ENCODE data around the gene IRF3.
"Not testable (repeated sequence)": the region's sequence is repeated elsewhere in the genome, so short reads cannot be mapped to it uniquely, and the experiment has no call there.

IRF3 gene

DNA sequence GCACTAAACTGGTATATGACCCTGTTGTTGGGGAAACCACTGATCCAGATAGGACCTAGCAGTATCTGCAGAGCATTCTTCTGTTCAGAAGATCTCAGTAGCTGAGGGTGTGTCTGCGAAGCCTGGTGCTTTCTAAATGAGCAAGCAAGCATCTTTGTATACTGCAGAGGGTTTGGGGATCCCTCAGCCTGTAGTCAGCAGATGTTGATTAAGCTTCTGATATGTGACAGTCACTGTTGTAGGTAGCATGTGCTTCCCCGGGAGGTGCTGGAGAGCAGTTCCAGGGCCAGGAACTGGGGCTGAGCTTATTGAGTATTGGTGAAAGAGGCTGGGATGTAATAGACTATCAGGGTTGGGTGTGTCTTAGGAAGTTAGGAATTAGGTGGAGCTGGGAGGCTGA, 22.2 kb downstream of the IRF3 start:
- no peak for DNase-seq (ENCODE audit: low read depth)

DNA sequence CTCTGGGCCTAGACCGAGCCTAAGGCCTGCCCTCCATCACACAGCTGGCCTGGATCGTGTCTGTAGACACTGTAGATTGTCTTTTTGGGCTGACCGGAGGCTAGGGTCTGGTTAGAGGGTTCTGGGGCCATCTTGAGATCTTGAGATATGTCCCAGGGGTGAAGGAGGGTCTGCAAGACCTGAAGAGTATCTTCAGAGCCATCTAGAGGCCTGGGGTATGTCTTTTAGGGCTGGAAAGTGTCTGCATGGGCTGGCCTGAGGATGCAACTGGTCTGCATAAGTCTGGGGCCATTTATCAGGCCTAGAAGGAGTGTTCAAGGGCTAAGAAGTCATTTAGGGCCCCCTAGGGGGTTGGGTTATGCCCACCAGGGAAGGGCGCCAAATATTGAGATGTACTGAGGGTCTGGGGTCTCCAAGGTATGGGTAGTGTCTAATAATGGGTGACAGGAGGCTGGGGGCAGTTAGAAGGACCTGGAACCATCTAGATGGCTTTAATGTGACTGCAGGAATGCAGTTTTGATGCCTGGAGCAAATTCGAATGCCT, 23.1 kb downstream of the IRF3 start:
- DNase-seq (ENCODE audit: low read depth), result no peak

DNA sequence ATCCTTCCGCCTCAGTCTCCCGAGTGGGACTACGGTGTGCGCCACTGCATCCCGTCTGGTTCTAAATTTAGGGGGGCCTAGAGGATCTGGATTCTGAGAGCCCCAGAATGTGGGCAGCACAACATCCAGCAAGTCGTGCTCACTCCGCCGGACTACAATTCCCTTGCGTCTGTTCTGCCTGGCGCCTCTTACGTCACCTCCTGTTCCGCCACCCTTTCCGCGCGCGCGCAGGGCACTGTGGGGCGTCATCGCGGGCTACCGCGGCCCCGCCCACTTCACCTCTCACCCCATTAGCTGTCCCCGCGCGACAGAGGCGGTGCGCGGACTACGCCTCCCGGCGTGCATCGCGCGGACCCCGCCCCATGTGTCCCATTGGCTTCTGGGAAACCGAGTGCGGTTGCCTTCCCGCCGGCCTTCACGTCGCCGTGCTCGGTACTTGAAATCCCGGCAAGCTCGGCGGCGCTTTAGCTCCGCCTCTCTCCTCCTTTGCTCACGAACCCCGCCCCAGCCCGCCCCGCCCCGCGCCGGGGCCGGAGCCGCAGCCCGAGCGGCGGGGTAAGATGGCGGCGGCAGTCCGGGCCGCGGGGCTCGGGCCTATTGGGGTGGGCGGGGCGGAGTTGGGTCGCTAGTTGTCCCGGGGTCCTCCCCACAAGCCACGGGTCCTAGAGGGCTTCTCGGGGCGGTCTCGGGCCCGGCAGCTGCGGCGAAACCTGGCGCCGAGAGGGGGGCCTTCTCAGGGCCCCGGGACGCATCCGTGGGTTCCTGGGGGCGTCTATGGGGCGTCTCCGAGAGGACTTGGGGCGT, 23.8 kb downstream of the IRF3 start, which contains the start of gene SCAF1:
Gene SCAF1, plus strand, starts transcription at position 522 of the 804 bp plus-strand sequence. CDS start 2,818 bp downstream, outside the sequence.
- peak; percentile 99 for DNase-seq (ENCODE audit: low read depth)

DNA sequence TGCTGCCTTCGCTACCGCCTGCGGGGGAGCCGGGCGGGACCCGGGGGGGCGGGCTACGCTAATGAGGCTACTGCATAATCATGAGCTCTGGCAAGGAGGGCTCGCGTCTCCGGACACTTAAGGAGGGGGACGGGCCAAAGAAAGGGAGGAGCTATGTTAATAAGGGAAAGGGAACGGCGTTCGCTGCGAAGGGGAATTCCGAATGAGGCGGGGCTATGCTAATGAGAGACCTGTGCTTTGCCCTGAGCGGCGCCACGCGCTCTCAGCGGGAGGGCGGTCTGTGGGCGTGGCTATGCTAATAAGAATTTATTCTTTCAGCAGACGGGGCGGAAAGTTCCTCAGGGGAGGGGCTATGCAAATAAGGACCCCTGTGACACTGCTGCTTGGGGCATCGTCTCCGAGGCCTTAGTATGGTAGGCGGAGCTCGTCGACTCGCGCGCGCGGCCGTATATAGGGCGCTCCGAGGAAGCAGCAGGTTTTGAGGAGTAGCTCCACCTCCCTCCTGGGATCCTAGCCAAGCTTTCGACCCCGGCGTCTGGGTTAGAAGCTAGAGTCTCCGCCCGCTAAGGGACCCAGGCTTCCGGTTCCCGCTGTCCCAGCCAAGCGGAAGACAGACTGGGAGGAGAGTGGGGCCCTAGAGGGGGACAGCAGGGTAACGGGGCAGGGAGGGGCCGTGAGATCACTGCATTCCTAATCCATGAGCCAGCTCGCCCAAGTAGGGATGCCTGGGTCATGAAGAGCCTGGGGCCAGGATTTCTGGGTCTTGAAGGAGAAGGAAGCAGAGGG, 25.4 kb downstream of the IRF3 start, which contains the start of gene RRAS:
Gene RRAS, minus strand, starts transcription at position 31 of the 786 bp plus-strand sequence. CDS start 45 bp downstream, outside the sequence.
- peak; percentile 100 for DNase-seq (ENCODE audit: low read depth)

DNA sequence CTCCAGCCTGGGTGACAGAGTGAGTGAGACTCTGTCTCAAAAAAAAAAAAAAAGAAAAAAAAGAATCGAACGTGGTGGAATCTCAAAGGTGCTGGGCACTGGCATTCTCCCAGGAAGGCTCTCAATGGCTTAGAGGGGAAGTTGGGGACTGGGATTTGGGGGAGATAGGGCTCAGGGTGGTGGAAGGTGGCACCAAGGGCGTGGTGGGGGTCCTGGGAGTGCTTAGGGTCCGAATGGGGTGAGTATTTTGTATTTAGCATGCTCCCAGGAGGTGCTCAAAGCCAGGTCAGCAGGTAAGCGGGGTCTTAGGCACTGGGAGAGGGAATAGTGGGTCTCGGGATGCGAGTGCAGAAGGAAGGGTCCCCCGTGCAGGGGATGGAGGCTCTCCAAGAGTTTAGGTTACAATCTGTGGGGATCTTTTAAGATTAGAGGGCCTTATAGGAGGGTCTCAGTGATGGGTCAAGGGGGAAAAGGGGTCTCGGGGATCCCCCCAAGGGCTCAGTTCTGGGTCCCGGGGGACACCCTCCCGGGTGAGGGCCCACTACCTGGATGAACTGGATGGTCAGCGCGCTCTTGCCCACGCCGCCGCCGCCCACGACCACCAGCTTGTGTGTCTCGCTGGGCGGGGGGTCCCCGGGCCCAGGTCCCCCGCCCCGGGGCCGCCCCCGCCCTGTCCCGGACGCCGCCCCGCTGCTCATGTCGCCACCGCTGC, 26.1 kb downstream of the IRF3 start:
- no peak for DNase-seq (ENCODE audit: low read depth)

DNA sequence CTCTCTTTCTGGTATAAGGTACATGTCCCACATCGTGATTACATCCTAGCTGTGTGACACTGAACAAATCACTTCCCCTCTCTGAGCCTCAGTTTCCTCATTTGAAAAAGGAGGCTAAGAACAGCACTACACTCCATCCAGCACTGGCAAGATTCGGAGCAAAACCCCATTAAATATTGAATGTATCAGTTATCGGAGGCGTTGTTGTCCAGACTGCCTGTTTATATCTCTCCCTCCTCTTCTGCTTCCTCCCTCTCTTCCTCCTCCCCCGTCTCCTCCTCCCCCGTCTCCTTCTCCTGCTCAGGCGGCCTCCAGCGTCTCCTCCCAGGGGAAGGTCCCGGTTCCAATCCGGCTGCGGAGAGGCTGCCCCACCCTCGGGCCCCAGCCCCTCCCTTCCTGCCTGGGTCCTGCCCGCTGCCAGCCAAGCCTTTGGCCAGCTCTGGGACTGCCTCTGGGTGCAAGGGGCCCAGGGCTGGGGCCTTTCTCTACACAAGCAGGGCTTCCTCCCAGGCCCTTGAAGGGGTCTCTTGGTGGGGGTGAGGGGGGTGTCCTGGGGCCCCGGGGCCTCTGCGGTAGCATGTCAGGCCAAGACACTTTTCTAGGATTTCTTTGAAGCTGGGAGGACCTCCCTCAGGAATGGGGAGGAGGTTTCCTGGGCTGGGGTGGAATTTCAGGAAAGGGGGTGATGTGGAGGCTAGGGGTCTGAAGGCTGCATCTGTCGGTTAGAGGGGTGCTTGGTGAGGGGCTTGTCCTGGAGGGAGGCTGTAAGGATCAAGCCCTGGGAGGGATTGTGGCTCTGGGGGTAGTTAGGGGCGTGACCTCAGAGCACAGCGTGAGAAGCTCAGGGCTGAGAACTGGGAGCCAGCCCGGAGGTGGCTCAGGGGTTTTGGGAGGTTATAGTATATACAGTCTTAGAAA, 27.6 kb downstream of the IRF3 start:
- DNase-seq (ENCODE audit: low read depth), result no peak

DNA sequence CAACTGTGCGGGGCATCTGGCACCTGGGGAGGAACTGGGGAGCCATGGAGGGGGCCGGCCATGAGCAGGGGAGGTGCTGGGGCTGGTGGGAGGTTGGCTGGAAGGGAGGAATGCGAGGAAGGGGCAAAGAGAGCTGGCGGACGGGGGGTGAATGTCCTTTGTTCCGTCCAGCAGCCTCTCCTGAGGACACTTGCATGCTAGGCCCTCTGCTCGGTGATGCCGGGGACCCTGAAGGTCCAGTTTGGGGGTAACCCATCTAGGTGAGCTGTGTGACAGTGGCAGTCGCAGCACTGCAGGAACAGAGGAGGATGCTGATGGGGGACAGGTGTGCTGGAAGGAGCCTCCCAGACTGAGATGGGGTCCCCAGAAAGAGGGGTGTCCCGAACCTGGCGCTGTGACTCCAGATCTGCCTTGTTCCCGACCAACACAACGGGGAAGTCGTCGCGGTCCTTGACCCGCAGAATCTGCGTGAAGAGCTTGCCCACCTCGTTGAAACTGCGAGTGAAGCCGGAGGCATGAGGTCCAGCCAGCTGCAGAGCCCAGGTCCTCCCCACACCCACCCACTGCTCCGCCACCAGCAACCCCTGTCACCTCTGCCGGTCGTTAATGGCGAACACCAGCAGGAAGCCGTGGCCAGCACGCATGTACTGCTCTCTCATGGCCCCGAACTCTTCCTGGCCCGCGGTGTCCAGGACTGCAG, 29.3 kb downstream of the IRF3 start:
- no peak for DNase-seq (ENCODE audit: low read depth)

DNA sequence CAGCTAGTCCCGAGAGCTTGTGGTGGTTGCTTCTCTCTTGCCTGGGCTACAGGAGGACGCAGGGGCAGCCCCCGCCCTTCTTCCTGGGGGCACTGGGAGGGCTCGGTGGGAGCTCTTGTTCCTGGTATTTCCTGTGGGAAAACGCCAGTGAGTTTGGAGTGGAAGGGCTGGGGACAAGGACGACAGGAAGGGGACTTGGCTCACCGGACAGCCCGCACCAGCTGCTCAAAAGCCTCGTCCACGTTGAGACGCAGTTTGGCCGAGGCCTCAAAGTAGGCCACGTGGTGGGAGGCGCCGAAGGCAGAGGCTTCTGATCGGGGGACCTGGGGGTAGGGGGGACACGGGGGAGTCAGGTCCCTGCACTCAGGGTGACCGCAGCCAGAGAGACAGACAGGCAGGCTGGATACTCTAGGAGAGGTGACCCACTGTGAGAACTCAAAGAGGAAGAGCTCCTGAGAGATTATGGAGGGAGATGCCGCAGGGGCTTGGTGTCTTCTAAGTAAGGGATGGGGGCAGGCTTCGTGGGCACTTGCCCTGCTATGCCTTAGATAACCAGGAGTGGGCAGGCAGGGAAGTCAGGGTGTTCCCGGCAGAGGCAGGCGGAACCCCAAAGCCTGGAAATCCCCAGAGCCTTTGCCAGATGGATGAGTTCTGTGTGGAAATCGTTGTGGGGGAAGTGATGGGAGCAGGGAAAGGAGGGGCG, 30.0 kb downstream of the IRF3 start:
- no peak for DNase-seq (ENCODE audit: low read depth)

DNA sequence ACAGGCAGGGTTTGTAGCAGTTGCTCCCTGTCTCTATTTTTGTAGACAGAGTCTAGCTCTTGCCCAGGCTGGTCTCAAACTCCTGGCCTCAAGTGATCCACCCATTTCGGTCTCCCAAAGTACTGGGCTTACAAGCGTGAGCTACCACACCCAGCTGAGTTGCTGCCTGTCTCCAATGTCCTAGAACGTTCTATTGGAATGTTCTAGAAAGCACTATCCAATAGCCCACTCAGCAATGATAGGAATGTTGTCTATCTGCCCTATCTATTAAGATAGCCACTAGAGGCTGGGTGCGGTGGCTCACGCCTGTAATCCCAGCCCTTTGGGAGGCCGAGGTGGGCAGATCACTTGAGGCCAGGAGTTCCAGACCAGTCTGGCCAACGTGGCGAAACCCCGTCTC, 32.4 kb downstream of the IRF3 start:
- not testable (repeated sequence) for DNase-seq (ENCODE audit: low read depth)

DNA sequence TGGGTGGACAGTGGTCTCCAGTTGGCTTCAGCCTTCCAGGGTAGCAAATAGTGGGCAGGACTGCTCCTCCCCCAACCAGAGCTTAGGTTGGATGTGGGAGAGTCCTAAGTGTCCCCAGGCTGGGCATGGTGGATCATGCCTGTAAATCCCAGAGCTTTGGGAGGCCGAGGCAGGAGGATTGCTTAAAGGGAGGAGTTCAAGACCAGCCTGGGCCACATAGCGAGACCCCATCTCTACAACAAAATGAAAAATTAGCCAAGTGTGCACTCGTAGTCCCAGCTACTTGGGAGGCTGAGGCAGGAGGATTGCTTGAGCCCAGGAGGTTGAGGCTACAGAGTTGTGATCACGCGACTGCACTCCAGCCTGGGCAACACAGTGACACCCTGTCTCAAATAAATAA, 33.1 kb downstream of the IRF3 start:
- DNase-seq (ENCODE audit: low read depth), result no peak

DNA sequence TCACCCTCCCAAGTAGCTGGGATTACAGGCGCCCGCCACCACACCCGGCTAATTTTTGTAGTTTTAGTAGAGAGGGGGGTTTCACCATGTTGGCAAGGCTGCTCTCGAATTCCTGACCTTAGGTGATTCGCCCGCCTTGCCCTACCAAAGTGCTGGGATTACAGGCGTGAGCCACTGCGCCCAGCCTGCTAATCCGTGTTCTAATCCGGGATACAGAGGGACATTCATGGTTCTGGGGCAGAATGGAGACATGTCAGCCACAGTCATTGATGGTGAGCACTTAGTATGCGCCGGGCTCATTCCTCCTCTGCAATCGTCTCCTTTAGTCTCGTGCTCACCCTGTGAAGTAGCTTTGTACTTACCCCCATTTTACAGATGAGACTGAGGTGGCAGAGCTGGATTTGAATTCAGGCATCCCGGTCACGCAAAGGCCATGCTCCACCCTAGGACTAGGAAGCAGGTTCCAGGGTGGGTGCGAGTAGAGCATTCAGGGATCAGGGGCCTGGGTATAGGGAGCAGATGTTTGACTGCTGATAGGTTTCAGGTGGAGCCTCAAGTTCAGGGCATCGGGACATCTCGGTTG, 34.0 kb downstream of the IRF3 start:
- no peak for DNase-seq (ENCODE audit: low read depth)

DNA sequence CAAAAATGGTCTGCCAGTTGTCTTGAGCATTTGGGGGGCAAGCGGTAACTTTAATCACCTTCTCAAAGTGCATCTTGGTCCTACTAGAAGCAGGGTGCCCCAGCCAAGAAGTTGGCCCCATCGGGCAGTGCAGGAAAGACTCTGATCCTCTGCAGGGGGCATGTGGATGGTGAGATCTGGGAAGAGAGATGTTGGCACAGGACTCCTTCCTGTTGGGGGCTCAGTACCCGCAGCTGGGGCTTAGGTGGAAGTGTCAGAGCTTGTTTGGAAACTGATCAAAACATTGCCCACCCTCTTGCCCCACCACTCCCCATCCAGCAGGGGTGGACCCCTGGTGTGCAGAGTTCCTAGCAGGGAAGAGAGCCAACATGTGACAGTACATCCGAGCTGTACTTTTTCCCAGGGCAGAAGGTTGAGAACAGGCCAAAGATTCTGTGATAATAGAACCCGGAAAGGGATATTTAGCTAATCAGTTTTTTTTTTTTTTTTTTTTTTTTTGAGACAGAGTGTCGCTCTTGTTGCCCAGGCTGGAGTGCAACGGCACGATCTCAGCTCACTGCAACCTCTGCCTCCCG, 34.6 kb downstream of the IRF3 start:
- DNase-seq (ENCODE audit: low read depth), result no peak

DNA sequence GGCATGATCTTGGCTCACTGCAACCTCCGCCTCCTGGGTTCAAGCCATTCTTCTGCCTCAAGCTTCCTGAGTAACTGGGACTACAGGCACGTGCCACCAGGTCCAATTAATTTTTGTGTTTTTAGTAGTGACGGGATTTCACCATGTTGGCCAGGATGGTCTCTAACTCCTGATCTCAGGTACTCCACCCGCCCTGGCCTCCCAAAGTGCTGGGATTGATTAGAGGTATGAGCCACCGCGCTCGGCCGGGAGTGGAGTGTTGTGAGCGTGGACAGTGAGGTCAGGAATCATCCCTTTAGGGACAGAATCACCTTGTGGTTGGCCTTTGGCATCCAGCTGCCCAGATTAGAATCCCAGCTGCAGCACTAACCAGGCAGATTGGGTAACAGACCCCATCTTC, 36.0 kb downstream of the IRF3 start:
- DNase-seq (ENCODE audit: low read depth), result no peak

DNA sequence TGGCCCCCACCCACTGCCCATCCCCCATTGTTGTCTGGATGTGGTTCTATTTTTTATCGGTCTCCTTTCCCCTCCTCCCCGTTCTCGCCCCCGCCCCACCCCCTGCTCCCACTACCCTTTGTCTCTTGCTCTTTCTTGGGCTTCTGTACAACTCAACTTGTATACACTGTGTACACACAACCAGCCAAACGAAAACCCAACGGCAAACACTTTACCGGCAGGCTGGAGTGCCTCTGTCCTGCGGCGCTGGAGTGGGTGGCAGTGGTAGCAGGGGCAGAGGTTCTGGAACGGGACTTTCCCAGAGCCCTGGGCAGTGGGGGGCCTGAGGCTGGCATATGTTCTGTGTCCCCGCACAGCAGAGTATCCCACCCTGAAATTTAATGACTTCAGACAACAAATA, 39.4 kb downstream of the IRF3 start:
- no peak for DNase-seq (ENCODE audit: low read depth)

DNA sequence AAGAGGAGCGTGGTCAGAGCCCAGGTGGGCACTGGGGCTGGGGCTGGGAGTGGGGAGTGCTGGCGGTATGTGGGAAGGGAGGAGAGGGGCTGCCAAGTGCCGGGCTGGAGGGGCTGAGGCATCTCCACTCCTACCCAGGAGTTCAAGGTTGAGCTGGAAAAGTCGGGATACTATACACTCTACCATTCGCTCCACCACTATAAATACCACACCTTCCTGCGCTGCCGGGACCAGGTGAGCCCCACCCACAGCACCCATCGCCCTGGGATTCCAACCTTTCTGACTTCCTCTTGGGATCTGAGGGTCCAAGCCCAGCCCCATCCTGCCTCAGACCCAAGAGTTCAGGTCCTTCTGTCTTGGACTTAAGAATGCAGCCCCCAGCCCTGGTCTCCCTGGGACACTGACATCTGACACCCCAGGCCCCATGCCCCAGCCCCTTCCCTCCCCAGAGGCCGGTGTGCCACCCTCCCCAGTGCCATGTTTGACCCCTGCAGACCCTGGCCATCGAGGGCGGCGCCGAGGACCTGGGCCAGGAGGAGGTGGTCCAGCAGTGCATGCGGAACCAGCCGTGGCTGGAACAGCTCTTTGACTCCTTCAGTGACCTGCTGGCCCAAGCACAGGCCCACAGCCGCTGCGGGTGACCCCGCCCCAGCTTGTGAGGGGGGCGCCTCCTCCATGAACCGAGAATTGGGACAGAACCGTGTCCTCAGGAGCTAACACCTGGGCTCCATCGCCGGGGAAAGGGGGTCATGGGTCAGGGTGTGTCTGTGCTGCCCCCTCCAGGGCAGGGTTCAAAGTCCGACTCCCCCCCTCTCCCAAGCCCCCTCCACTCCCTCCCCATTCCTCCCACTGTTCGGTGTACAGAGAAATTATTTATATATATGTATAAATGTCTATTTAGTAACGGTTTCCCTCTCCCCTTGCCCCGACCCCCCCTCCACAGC, 40.4 kb downstream of the IRF3 start:
- no peak for DNase-seq (ENCODE audit: low read depth)

DNA sequence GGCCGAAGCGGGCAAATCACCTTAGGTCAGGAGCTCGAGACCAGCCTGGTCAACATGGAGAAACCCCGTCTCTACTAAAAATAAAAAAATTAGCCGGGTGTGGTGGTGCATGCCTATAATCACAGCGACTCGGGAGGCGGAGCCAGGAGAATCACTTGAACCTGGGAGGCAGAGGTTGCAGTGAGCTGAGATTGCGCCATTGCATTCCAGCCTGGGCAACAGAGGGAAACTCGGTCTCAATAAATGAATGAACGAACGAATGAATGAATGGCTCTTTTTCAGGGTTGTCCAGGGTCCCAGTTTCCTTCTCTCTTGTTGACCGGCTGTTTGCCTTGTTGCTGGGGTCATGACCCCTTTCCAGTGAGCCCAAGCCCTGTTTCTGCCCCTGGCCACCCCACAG, 47.8 kb downstream of the IRF3 start:
- DNase-seq (ENCODE audit: low read depth), result not testable (repeated sequence)

DNA sequence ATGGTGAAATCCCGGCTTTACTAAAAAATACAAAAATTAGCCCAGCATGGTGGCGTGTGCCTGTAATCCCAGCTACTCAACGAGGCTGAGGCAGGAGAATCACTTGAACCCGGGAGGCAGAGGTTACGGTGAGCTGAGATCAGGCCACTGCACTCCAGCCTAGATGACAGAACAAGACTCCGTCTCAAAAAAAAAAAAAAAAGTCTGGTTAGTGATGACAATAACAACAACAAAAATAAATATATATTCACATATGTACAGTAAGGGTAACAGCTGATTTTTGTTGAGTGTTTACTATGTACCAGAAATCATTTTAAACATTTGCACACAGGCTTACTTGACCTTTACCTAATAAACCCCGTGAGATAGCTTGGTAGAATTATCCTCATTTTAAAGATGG, 48.7 kb downstream of the IRF3 start:
- no peak for DNase-seq (ENCODE audit: low read depth)

DNA sequence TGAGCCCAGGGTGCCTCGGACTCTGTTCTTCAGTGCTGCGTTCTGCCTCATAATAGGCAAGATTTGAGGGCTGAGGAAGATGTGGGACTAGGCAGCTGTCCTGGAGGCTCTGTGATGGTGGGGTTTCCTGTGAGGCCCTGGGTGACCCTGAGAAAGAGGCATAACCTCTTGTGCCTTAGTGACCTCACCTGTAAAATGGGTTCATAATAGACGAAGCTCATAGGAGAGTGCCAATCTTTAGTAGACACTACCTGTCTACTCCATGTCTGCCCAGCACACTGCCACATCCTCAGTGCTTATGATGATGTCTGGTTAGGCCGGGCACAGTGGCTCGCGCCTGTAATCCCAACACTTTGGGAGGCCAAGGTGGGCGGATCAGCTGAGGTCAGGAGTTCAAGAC, 49.1 kb downstream of the IRF3 start:
- no peak for DNase-seq (ENCODE audit: low read depth)
